K562 (cell line): ENCODE data around the gene NMUR1. TPM values are rescaled to one million over a fixed set of nuclear protein-coding genes. Genes with fewer than 3 reads are reported as not detected.
A peak's percentile ranks its signal among the peaks of the same experiment; 100 is the strongest.

Source experiments
- BACH1 ChIP-seq: fragments of 200-800 bp; sonication (Bioruptor generic); IDR thresholded peaks from 2 replicates; pipeline ENCODE4 v1.6.1; 2016; ENCODE audit warnings: missing genetic modification characterization, missing compliant biosample characterization
- HNRNPL ChIP-seq: fragments of 200-400 bp; formaldehyde crosslinking; IDR thresholded peaks from 2 replicates; pipeline ENCODE4 v1.6.1; 2017; ENCODE audit warnings: low read depth, mild to moderate bottlenecking, low read length
- HNRNPLL ChIP-seq: fragments of 200-400 bp; formaldehyde crosslinking; IDR thresholded peaks from 2 replicates; pipeline ENCODE4 v1.6.1; 2017; ENCODE audit warnings: low read length, low read depth, mild to moderate bottlenecking; ENCODE audit not compliant: poor library complexity, severe bottlenecking
- HNRNPUL1 ChIP-seq: fragments of 200-400 bp; formaldehyde crosslinking; IDR thresholded peaks from 2 replicates; pipeline ENCODE4 v1.6.1; 2017; ENCODE audit warnings: low read length
- NCOR1 ChIP-seq: fragments of 450-650 bp; IDR thresholded peaks from 2 replicates; pipeline ENCODE4 v1.6.1; 2016; ENCODE audit warnings: mild to moderate bottlenecking, moderate library complexity
- ZNF589 ChIP-seq: fragments of 200-800 bp; sonication (Bioruptor generic); IDR thresholded peaks from 2 replicates; pipeline ENCODE4 v1.6.1; 2016; ENCODE audit warnings: low read depth, missing genetic modification characterization, missing compliant biosample characterization
- polyA plus RNA-seq, 8 experiments: library from polyadenylated mRNA; depleted of rRNA in 4 of 8; stranded (reverse) in 5 of 8; unstranded in 3 of 8; fragments of >200 nt; fragmentation: Nextera tagmentation in 2 of 8; fragmentation: Illumina TruSeq in 1 of 8; extraction: Ambion mirVana in 2 of 8; extraction: Trizol in 1 of 8; gene quantifications; 2 replicates each; pipeline versions ENCODE4 v1.2.1 to v1.2.3, GENCODE V29; 2011 to 2014; ENCODE audit warnings: inconsistent platforms in 1 of 8, missing spikeins in 1 of 8
- total RNA-seq, 7 experiments: library from RNA; depleted of rRNA in 6 of 7; stranded (reverse); fragments of >200 nt in 6 of 7; fragmentation: Illumina TruSeq in 2 of 7; extraction: Trizol in 2 of 7; gene quantifications; 2 replicates each; pipeline versions ENCODE4 v1.2.1 to v1.2.3, GENCODE V29; 2011 to 2021; ENCODE audit warnings: low replicate concordance in 1 of 7
- TF ChIP-seq, protein P1 (sequence below): fragments of 450-650 bp; IDR thresholded peaks from 2 replicates; pipeline ENCODE4 v1.6.1; 2017; ENCODE audit warnings: mild to moderate bottlenecking, moderate library complexity
- TF ChIP-seq, protein P2 (sequence below): fragments of 450-650 bp; IDR thresholded peaks from 2 replicates; pipeline ENCODE4 v1.6.1; 2016; ENCODE audit warnings: mild to moderate bottlenecking, moderate library complexity
- TF ChIP-seq, protein P3 (sequence below), 3 experiments: IDR thresholded peaks in 2 of 3; conservative IDR thresholded peaks in 1 of 3; 2 replicates each; pipeline ENCODE4 v1.5.1; 2011 to 2012; ENCODE audit warnings: low read length in 3 of 3, mild to moderate bottlenecking in 3 of 3, control low read depth in 2 of 3, improper control_type of control experiment in 1 of 3, inconsistent platforms in 1 of 3, low read depth in 1 of 3, mixed read lengths in 1 of 3, moderate library complexity in 1 of 3; ENCODE audit not compliant: insufficient read depth in 2 of 3
- TF ChIP-seq, protein P4 (sequence below): sonication (generic); formaldehyde crosslinking; IDR thresholded peaks from 2 replicates; pipeline ENCODE4 v1.8.0; 2022; ENCODE audit warnings: missing genetic modification reagents, mild to moderate bottlenecking, moderate library complexity, borderline replicate concordance

Gene NMUR1
- total and polyA plus RNA-seq, 9 of the 15 experiments (the other 6 are each of a cell fraction or from before 2014, with no cell fraction given) = 0.01 to 0.27 (median 0.15) TPM

DNA sequence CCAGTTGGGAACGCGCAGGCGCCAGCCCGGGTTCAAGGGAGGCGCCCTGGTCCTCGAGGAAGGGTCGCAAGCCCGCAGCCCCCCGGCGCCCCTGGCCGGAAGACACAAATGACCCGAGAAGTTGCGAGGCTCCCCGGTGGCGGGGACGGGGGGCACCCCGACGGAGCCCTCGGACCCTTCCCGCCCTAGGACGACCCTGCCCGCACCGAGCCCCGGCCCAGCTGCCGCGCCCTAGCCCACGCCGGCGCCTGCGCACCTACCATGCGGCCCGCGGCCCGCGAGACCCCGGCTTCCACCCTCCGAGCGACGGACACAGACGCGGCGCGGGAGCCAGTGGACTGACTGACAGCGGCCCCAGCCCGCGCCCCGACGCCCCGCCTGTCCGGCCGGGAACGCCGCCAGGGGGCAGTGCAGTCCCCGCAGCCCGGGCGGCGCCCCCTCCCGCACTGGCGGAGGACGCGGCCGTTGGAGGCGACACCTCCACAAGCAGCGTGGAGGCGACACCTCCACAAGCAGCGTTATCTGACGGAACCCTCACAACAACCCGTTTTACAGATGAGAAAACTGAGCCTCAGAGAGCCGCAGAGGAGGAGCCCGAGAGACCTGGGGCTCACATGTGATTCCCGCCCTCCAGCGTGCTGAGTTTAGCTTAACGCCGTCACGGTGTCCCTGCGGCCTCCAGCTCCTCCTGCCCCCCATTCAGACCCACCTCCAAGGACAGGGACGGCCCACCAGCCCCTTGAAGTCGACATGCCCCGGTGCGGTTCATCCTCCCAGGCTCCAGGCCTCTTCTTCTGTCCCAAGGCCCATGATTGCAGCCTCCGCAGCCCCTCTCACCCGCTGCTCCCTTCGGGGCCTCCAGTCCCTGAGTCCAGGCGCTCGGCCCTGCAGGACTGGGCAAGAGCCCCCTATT, at the start of gene NMUR1 (continued):
- TF ChIP-seq, protein P1, sequence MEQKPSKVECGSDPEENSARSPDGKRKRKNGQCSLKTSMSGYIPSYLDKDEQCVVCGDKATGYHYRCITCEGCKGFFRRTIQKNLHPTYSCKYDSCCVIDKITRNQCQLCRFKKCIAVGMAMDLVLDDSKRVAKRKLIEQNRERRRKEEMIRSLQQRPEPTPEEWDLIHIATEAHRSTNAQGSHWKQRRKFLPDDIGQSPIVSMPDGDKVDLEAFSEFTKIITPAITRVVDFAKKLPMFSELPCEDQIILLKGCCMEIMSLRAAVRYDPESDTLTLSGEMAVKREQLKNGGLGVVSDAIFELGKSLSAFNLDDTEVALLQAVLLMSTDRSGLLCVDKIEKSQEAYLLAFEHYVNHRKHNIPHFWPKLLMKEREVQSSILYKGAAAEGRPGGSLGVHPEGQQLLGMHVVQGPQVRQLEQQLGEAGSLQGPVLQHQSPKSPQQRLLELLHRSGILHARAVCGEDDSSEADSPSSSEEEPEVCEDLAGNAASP = no peak
- no peak for TF ChIP-seq ZNF589 (CRISPR knock-in tag)
- TF ChIP-seq, protein P2, sequence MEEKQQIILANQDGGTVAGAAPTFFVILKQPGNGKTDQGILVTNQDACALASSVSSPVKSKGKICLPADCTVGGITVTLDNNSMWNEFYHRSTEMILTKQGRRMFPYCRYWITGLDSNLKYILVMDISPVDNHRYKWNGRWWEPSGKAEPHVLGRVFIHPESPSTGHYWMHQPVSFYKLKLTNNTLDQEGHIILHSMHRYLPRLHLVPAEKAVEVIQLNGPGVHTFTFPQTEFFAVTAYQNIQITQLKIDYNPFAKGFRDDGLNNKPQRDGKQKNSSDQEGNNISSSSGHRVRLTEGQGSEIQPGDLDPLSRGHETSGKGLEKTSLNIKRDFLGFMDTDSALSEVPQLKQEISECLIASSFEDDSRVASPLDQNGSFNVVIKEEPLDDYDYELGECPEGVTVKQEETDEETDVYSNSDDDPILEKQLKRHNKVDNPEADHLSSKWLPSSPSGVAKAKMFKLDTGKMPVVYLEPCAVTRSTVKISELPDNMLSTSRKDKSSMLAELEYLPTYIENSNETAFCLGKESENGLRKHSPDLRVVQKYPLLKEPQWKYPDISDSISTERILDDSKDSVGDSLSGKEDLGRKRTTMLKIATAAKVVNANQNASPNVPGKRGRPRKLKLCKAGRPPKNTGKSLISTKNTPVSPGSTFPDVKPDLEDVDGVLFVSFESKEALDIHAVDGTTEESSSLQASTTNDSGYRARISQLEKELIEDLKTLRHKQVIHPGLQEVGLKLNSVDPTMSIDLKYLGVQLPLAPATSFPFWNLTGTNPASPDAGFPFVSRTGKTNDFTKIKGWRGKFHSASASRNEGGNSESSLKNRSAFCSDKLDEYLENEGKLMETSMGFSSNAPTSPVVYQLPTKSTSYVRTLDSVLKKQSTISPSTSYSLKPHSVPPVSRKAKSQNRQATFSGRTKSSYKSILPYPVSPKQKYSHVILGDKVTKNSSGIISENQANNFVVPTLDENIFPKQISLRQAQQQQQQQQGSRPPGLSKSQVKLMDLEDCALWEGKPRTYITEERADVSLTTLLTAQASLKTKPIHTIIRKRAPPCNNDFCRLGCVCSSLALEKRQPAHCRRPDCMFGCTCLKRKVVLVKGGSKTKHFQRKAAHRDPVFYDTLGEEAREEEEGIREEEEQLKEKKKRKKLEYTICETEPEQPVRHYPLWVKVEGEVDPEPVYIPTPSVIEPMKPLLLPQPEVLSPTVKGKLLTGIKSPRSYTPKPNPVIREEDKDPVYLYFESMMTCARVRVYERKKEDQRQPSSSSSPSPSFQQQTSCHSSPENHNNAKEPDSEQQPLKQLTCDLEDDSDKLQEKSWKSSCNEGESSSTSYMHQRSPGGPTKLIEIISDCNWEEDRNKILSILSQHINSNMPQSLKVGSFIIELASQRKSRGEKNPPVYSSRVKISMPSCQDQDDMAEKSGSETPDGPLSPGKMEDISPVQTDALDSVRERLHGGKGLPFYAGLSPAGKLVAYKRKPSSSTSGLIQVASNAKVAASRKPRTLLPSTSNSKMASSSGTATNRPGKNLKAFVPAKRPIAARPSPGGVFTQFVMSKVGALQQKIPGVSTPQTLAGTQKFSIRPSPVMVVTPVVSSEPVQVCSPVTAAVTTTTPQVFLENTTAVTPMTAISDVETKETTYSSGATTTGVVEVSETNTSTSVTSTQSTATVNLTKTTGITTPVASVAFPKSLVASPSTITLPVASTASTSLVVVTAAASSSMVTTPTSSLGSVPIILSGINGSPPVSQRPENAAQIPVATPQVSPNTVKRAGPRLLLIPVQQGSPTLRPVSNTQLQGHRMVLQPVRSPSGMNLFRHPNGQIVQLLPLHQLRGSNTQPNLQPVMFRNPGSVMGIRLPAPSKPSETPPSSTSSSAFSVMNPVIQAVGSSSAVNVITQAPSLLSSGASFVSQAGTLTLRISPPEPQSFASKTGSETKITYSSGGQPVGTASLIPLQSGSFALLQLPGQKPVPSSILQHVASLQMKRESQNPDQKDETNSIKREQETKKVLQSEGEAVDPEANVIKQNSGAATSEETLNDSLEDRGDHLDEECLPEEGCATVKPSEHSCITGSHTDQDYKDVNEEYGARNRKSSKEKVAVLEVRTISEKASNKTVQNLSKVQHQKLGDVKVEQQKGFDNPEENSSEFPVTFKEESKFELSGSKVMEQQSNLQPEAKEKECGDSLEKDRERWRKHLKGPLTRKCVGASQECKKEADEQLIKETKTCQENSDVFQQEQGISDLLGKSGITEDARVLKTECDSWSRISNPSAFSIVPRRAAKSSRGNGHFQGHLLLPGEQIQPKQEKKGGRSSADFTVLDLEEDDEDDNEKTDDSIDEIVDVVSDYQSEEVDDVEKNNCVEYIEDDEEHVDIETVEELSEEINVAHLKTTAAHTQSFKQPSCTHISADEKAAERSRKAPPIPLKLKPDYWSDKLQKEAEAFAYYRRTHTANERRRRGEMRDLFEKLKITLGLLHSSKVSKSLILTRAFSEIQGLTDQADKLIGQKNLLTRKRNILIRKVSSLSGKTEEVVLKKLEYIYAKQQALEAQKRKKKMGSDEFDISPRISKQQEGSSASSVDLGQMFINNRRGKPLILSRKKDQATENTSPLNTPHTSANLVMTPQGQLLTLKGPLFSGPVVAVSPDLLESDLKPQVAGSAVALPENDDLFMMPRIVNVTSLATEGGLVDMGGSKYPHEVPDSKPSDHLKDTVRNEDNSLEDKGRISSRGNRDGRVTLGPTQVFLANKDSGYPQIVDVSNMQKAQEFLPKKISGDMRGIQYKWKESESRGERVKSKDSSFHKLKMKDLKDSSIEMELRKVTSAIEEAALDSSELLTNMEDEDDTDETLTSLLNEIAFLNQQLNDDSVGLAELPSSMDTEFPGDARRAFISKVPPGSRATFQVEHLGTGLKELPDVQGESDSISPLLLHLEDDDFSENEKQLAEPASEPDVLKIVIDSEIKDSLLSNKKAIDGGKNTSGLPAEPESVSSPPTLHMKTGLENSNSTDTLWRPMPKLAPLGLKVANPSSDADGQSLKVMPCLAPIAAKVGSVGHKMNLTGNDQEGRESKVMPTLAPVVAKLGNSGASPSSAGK = peak; percentile 33; the same call in 1 of the 2 replicates
- TF ChIP-seq, protein P3, sequence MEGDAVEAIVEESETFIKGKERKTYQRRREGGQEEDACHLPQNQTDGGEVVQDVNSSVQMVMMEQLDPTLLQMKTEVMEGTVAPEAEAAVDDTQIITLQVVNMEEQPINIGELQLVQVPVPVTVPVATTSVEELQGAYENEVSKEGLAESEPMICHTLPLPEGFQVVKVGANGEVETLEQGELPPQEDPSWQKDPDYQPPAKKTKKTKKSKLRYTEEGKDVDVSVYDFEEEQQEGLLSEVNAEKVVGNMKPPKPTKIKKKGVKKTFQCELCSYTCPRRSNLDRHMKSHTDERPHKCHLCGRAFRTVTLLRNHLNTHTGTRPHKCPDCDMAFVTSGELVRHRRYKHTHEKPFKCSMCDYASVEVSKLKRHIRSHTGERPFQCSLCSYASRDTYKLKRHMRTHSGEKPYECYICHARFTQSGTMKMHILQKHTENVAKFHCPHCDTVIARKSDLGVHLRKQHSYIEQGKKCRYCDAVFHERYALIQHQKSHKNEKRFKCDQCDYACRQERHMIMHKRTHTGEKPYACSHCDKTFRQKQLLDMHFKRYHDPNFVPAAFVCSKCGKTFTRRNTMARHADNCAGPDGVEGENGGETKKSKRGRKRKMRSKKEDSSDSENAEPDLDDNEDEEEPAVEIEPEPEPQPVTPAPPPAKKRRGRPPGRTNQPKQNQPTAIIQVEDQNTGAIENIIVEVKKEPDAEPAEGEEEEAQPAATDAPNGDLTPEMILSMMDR (IDR thresholded peaks at IDR 0.05 in 2 of 3, conservative IDR thresholded peaks at IDR 0.05 in 1 of 3; ENCODE audit: insufficient read depth in 2 of 3, low read depth in 1 of 3, low read length in 3 of 3) = peak; percentile 73 to 98 (median 81)
- TF ChIP-seq, protein P4, sequence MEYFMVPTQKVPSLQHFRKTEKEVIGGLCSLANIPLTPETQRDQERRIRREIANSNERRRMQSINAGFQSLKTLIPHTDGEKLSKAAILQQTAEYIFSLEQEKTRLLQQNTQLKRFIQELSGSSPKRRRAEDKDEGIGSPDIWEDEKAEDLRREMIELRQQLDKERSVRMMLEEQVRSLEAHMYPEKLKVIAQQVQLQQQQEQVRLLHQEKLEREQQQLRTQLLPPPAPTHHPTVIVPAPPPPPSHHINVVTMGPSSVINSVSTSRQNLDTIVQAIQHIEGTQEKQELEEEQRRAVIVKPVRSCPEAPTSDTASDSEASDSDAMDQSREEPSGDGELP (CRISPR knock-in tag) = peak; percentile 55; the same call in 1 of the 2 replicates
- TF ChIP-seq HNRNPUL1 = no peak
- TF ChIP-seq NCOR1 = no peak
- TF ChIP-seq BACH1 = no peak
- peak; percentile 26 for TF ChIP-seq HNRNPLL
- no peak for TF ChIP-seq HNRNPL
